ENCODE results near the gene CCDC14.

GRCh38 chr3:123941121-123941520 lies 19.9 kb downstream of the CCDC14 start:
- TF ChIP-seq POLR2AphosphoS5 (IDR thresholded peaks at IDR 0.05; ENCODE audit: low read depth, low read length), result no peak
- TF ChIP-seq POLR2A (IDR thresholded peaks at IDR 0.05; ENCODE audit: low read depth, low read length), result no peak
